Endothelial cell of umbilical vein (primary cell): ENCODE data around the gene TSPAN9. TPM values are rescaled to one million over a fixed set of nuclear protein-coding genes. Genes with fewer than 3 reads are reported as not detected.

Source experiments
- BruUV-seq: library from RNA; stranded (reverse); fragments of 400-500 nt; replicated peaks from 2 replicates; lab custom pipeline; 2021; lab: Mats Ljungman, UMichigan
- CTCF ChIA-PET: fragments of 300-600, 350-600 bp; sonication (Branson Sonifier 250); formaldehyde crosslinking; loops from one replicate; lab custom pipeline; 2021; ENCODE audit warnings: antibody characterized with exemption, inconsistent platforms; lab: Charles Lee
- POLR2A ChIA-PET: fragments of 300-600, 350-600 bp; sonication (Branson Sonifier 250); formaldehyde crosslinking; loops from one replicate; lab custom pipeline; 2021; ENCODE audit warnings: antibody characterized with exemption, inconsistent platforms; lab: Charles Lee
- DNase-seq: peaks from one replicate; pipeline ENCODE4 v3.0.0-alpha.2; 2011; ENCODE audit warnings: low read depth, low spot score
- FAIRE-seq: peaks from 2 replicates; lab custom pipeline; 2011; peaks lifted over from hg19 to GRCh38; lab: Jason Lieb, UNC
- H2AFZ ChIP-seq: 2 replicates; pipeline ENCODE4 v1.6.0; 2012; ENCODE audit warnings: low read depth, low read length, control low read depth, inconsistent platforms
- H3K27ac ChIP-seq: 2 replicates; pipeline ENCODE4 v1.5.1; 2011; ENCODE audit warnings: low read depth, mild to moderate bottlenecking, control low read depth, low read length, moderate library complexity; ENCODE audit not compliant: insufficient read depth
- H3K27me3 ChIP-seq, 2 experiments: 2 replicates each; pipeline versions ENCODE4 v1.6.0 to v1.6.1; 2011; ENCODE audit warnings: low read length in 2 of 2, mixed read lengths in 1 of 2; ENCODE audit not compliant: control insufficient read depth in 2 of 2, insufficient read depth in 2 of 2
- H3K36me3 ChIP-seq, 2 experiments: 2 replicates in 1 of 2; 3 replicates in 1 of 2; pipeline ENCODE4 v1.5.1; 2011; ENCODE audit warnings: low read length in 2 of 2, mild to moderate bottlenecking in 1 of 2, moderate library complexity in 1 of 2; ENCODE audit not compliant: control insufficient read depth in 2 of 2, insufficient read depth in 2 of 2; ENCODE audit errors: extremely low read depth in 1 of 2
- H3K4me1 ChIP-seq: 3 replicates; pipeline ENCODE4 v1.5.1; 2011; ENCODE audit warnings: mild to moderate bottlenecking, low read length; ENCODE audit not compliant: control insufficient read depth, insufficient read depth; ENCODE audit errors: extremely low read depth
- H3K4me2 ChIP-seq: 2 replicates; pipeline ENCODE4 v1.6.1; 2011; ENCODE audit warnings: low read length, control low read depth, mixed read lengths; ENCODE audit not compliant: insufficient read depth
- H3K4me3 ChIP-seq, 3 experiments: fragments of 200-600 bp in 1 of 3; sonication (generic), shearing (Covaris generic) in 1 of 3; replicated peaks in 1 of 3; 2 replicates each; pipeline ENCODE4 v1.5.1; 2011 to 2016; ENCODE audit warnings: control low read depth in 3 of 3, low read length in 3 of 3, mild to moderate bottlenecking in 2 of 3, inconsistent platforms in 1 of 3, low read depth in 1 of 3, moderate library complexity in 1 of 3; ENCODE audit not compliant: insufficient read depth in 1 of 3
- H3K79me2 ChIP-seq: 2 replicates; pipeline ENCODE4 v1.6.0; 2012; ENCODE audit warnings: low read length, inconsistent platforms; ENCODE audit not compliant: control insufficient read depth, insufficient read depth
- H3K9ac ChIP-seq: replicated peaks from 2 replicates; pipeline ENCODE3; 2011; ENCODE audit warnings: low read length, control low read depth; ENCODE audit not compliant: insufficient read depth; ENCODE audit errors: extremely low read depth
- H3K9me1 ChIP-seq: replicated peaks from 3 replicates; pipeline ENCODE4 v1.6.0; 2011; ENCODE audit warnings: mild to moderate bottlenecking, low read length; ENCODE audit not compliant: control insufficient read depth, insufficient read depth; ENCODE audit errors: extremely low read depth
- H3K9me3 ChIP-seq: replicated peaks from 2 replicates; pipeline ENCODE4 v1.5.1; 2012; ENCODE audit warnings: low read length, inconsistent platforms; ENCODE audit not compliant: control insufficient read depth, insufficient read depth
- H4K20me1 ChIP-seq: replicated peaks from 2 replicates; pipeline ENCODE3; 2011; ENCODE audit warnings: mild to moderate bottlenecking, low read length; ENCODE audit not compliant: control insufficient read depth, insufficient read depth; ENCODE audit errors: extremely low read depth
- CTCF ChIP-seq, 2 donors: IDR thresholded peaks; 1 replicate in 1 of 2; 2 replicates in 1 of 2; pipeline ENCODE4 v1.5.1; 2011; ENCODE audit warnings: low read length in 2 of 2, mild to moderate bottlenecking in 2 of 2, moderate library complexity in 2 of 2, control low read depth in 1 of 2, inconsistent platforms in 1 of 2, low read depth in 1 of 2; ENCODE audit not compliant: insufficient read depth in 1 of 2; ENCODE audit errors: extremely low read depth in 1 of 2
- EZH2 ChIP-seq: IDR thresholded peaks from 2 replicates; pipeline ENCODE4 v1.6.1; 2012; ENCODE audit warnings: borderline replicate concordance, low read depth, mild to moderate bottlenecking, moderate library complexity, low read length, inconsistent platforms; ENCODE audit not compliant: severe bottlenecking
- FOS ChIP-seq: IDR thresholded peaks from 2 replicates; pipeline ENCODE4 v1.6.1; 2011; ENCODE audit warnings: mild to moderate bottlenecking, low read length, moderate library complexity, borderline replicate concordance; ENCODE audit not compliant: insufficient read depth
- GATA2 ChIP-seq: IDR thresholded peaks from 2 replicates; pipeline ENCODE4 v1.7.0; 2011; ENCODE audit warnings: low read depth, mild to moderate bottlenecking, moderate library complexity, mixed read lengths, low read length; ENCODE audit not compliant: insufficient read length, insufficient read depth
- JUN ChIP-seq: IDR thresholded peaks from 2 replicates; pipeline ENCODE4 v1.6.1; 2011; ENCODE audit warnings: borderline replicate concordance, low read depth; ENCODE audit not compliant: insufficient read length, insufficient read depth
- MAX ChIP-seq: IDR thresholded peaks from 2 replicates; pipeline ENCODE4 v1.6.1; 2011; ENCODE audit not compliant: insufficient read depth, insufficient read length
- MYC ChIP-seq: IDR thresholded peaks from one replicate; pipeline ENCODE4 v1.6.1; 2011; ENCODE audit warnings: mild to moderate bottlenecking, low read depth, low read length
- POLR2A ChIP-seq: IDR thresholded peaks from 2 replicates; pipeline ENCODE4 v1.6.1; 2012; ENCODE audit warnings: low read depth, mild to moderate bottlenecking, control low read depth, low read length
- POLR2AphosphoS5 ChIP-seq: IDR thresholded peaks from 2 replicates; pipeline ENCODE4 v1.6.1; 2012; ENCODE audit warnings: low read depth, mild to moderate bottlenecking, control low read depth, low read length, moderate library complexity; ENCODE audit not compliant: insufficient read depth
- dilution Hi-C: fragments of 300-500 bp; cut with MboI; formaldehyde crosslinking; loops from one replicate; pipeline ENCODE4 v1.15.0; 2019; ENCODE audit warnings: low sequenced_read_pairs; ENCODE audit not compliant: extremely low pct_ligation_motif_present
- intact Hi-C: fragments of 100-400 bp; cut with micrococcal nuclease; formaldehyde crosslinking; loops from one replicate; pipeline ENCODE4 v1.10.0; 2022
- polyA plus RNA-seq, 4 experiments: library from polyadenylated mRNA; depleted of rRNA in 3 of 4; stranded (reverse) in 3 of 4; unstranded in 1 of 4; fragments of >200 nt; gene quantifications; 2 replicates each; pipeline versions ENCODE4 v1.2.1 to v1.2.3, GENCODE V29; 2011 to 2012; ENCODE audit warnings: missing spikeins in 1 of 4
- total RNA-seq: library from RNA; stranded (reverse); gene quantifications from 2 replicates; pipeline ENCODE4 v1.2.3, GENCODE V29; 2021

TSPAN9 gene
- total and polyA plus RNA-seq, 2 donors (not counting 3 experiments of a cell fraction or from before 2014, with no cell fraction given), result 43.3 to 66.8 TPM

GRCh38 chr12:3262470-3262869 lies 185.3 kb downstream of the TSPAN9 start:
- Histone ChIP-seq H3K4me2 (no peak overlapping the region), H3K27me3 (no peaks in the 10 kb centered on the region), H3K4me1 (no peaks in the 10 kb centered on the region), H3K9ac (no peak overlapping the region), H3K36me3 (no peaks in the 10 kb centered on the region), H3K9me3 (no peaks in the 10 kb centered on the region), H4K20me1 (no peaks in the 10 kb centered on the region), H3K79me2 (no peaks in the 10 kb centered on the region), H3K9me1 (no peaks in the 10 kb centered on the region), H3K27ac (no peak overlapping the region), H2AFZ (no peak overlapping the region), H3K4me3 (no peak overlapping the region)
- CTCF ChIA-PET, result interaction anchor here (1.0 to 4.4 kb wide), 2 partner anchors 12 to 38 kb away, joined by 4 to 17 read pairs; no protein-coding TSS in a partner anchor
- POLR2A ChIA-PET, result no interaction called here
- FAIRE-seq (no peak), DNase-seq (no peak)
- no TSS peak for BruUV-seq
- intact Hi-C loops, result no loop called here
- TF ChIP-seq POLR2AphosphoS5 (no peak), EZH2 (no peak), CTCF (IDR thresholded peaks at IDR 0.05; ENCODE audit: extremely low read depth in 1 of 2, insufficient read depth in 1 of 2, low read depth in 1 of 2, low read length in 2 of 2) (no peak), MYC (no peak), MAX (no peak), JUN (no peak), POLR2A (no peak), FOS (no peak), GATA2 (no peak)
- dilution Hi-C loops, result no loop called here
